ENCODE measurements around the gene MAP2K5.

The MAP2K5 gene

DNA sequence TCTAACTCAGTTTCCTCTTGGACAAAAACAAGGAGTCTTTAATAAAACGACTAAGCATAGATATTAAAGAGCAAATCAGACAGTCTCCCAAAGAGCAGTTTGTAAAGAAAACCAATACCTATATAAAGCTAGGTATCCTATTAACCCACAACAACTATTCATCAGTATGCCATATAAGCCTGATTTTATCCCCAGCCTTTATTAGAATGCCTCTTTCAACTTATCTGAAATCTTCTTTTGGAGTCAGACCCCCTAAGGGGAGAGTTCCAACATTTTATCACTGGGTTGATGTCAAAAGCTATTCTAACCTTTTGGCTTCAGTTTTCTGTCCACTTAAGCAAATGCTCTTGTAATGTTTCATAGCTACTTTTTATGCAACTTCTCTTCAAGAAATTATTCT is 17.8 kb downstream of the MAP2K5 start:
- DNase-seq: no peak

DNA sequence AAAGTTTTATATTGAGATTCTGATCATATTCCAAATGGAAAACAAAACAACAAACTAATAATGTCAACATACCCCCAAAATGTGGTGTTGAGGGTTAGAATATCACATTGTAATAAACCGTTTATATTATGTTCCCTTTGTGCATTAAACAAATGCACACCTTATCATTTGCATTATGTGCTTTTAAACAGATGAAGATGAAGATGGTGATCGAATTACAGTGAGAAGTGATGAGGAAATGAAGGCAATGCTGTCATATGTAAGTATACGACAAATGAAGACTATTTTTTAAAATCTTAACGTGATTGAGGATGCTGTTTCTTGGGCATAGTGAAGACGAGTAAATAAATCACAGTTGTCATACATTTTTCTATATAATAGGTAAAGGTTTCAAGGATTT is 20.6 kb downstream of the MAP2K5 start:
- DNase-seq: no peak

DNA sequence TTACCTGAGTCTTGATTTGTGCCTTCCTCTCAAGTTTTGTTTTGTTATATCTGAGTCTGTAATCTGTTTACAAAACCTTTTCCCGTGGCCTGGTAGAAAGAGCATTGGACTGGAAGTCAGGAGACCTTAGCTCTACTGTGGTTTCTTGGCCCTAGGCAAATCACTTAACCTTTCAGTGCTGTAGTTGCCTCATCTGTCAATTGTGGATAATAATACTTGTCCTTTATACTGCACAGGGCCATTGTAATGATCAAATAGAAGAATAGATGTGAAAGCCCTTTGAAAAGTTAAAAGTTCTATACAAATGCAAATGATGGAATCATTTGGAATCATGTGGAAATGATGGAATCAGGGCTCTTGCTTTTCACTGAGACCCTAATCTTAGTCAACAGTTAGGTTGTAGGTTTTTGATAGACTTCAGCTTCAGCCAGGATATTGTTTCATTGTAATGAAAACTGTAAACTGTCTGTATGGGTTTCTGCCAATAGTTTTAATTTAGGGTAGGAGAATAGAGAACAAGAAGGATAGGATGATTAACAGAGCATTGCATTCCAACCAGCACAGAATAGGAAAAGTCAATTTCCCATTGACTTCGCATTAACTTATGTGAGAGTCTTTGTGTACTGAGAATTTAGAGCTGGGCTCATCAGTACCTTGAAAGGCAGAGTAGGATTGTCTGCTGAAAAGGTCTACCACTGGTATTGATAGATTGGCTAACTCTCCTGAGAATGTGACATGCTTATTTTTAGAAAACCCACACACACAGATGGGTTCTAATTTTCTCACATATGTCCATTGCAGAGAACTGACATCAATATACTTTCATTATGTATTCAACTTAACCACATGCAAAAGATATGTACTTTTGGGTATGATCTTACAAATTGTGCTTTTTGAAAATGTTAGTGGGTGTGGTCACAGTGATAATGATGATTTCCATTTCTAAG is 21.8 kb downstream of the MAP2K5 start:
- no peak for DNase-seq

DNA sequence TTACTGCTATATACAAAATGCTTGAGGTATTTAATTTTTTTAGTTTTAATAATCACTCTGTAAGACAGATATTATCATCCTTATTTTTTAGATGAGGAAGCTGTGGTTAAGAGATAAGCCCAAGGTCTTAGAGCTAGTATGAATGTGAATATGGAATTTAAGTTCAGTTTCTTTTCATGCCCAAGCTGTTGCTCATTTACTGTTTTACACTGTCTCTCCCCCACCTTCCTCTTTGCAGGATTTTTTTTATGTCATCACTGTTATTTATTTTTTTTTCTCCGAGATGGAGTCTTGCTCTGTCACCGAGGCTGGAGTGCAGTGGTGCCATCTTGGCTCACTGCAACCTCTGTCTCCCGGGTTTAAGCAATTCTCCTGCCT is 22.5 kb downstream of the MAP2K5 start:
- DNase-seq: no peak

DNA sequence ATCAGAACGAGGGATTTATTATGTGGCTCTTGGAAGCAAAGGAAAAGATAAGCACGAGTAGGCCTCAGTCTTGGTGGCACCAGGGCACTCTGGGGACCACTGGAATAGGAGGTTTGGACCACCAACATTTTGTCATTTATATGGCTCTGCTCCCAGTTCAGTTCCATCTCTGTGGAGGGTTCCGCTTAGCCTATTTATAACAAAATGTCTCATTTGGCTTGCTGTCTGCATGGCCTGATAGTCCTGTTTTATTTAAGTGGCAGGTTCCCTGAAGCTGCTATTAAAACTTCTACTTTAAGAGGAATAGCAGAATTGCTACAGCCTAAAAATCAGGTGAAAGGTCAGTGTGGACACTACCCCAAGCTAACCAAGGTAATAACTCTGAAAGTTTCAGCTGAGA is 27.2 kb downstream of the MAP2K5 start:
- no peak for DNase-seq

DNA sequence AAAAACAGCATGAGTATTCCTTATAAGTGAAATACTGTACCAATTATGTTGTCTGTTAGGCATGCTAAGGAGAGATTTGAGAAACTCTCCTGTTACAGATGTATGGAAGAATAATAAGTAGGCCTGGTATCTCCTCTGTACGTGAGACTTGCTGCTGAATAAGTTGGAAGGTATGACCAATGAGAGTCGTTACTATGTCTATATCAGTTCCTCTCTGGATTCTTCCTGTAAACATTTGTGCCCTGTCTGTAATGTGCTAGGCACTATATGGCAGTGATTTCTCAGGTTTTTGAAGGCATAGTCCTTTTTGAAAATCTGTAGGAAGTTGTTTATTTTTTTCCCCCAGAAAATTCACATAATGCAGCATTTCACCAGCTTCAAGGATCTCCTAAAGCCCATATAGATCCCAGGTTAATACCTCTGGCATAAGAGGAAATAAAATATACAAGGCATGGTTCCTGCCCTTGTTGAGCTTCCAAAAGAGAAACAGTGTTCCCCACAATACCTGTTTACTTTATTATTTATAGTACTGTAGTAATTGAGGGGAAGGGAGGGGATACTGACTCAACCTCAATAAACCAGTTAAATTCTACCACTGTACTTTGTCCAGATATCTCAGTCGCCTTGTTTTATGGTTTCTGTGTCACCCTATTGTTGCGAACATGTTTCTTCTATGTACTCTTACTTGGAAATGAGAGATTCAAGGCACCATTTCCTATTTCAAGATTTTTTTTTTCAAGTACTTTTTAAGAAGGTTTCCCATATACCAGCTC is 28.6 kb downstream of the MAP2K5 start:
- no peak for DNase-seq

DNA sequence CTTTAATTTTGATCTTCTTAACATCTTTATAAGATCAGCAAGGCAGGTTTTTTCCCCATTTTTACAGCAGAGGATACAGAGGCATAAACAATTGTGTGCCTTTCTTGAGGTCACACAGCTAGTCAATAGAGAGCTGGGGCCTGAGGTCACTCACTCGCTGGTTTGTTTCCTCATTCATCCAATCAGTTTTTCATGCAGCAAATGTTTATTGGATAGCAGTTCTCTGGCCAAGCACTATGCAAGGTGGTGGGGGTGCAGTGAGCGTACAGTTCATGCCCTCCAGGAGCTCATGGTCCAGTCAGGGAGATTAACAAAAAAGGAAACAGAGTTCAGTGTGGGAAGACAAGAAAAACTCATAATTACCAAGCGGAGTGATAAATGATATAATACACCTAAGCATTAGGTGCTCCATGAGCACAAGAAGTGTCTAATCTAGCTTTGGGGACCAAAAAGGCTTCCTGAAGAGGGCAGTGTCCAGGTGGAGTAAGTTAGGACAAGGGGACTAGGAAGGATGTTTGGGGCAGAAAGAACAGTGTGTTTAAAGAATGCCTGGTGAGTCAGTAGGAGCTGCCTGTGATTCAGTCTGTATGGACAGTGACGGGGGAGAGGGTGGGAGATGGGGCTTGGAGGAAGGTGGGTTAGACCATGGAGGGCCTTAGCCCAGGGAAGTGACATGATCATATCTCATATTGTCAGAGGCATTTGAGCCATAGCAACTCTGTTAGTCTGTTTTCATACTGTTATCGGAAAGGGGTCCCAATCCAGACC is 29.3 kb downstream of the MAP2K5 start:
- DNase-seq: no peak

DNA sequence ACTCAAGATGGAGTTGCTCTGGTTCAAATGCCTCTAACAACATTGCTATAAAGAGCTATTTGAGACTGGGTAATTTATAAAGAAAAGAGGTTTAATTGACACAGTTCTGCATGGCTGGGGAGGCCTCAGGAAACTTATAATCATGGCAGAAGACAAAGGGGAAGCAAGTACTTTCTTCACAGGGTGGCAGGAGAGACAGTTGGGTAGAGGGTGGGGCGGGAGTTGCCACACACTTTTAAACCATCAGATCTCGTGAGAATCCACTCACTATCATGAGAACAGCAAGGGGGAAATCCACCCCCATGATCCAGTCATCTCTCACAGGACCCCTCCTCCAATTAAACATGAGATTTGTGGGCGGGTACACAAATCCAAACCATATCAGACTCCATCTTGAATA is 30.7 kb downstream of the MAP2K5 start:
- peak; percentile 32 to 42 for DNase-seq

DNA sequence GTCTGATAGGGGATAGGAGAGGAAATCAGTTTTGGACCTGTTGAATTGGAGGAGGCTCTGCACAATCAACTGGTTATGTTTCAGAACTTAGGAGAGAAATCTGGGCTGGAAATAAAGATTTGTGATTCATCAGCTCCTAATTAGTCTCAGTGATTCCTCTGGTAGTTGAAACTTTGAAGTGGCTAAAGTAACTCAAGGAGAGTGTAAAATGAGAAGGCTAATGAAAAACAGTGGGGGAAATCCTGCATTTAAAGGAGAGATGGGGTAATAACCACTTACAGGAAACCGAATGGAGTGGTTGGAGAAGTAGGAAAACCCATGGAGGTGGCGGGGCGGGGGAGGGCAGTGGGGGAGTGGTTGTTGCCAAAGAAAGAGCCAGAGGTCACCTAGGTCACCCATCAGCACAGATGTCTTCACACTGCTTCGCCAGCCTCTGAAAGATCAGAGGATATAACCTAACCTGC is 32.6 kb downstream of the MAP2K5 start:
- no peak for DNase-seq

DNA sequence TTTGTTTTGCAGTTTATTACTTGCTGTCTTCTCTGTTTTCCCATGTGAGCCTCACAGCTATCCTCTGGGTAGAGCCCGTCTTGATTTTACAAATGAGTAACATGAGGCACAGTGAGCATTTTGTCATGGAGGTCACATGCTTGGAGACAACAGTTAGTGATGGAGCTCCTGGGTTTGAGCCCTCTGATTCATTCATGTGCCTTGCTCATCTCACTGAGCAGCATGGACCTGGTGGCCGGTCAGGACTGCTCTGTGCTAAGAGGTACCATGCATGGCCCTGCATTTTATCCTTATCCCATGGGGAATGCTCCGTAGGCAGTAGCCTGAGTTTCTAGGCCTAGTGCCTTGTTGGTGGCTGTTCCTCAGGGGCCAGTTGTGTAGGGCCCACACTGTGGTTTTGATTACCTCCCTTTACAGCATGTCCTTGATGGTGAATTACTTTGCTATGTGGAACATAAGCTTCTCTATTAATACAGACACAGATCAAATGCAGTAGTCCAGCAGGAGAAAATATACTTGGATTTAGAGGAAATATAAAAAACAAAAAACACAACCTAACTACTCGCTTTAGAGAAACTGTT is 35.6 kb downstream of the MAP2K5 start:
- no peak for DNase-seq

DNA sequence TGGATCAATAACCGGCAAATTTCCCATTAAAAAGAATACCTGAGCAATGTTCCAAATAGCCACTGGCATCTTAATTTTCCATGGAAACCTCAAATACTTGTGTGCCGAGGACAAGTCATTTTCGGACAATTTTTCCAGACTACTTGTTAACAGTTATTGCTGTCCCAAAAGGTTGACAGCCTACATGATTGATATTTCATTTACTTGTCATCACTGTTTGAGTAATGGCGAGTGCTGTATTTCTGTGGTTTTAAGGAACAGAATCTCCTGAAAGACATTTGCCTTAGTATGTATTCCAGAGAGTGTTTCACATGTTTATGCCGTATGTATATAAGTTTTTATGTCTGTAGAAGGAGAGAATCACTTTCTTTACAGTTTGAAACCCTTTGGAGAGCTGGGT is 36.7 kb downstream of the MAP2K5 start:
- no peak for DNase-seq

DNA sequence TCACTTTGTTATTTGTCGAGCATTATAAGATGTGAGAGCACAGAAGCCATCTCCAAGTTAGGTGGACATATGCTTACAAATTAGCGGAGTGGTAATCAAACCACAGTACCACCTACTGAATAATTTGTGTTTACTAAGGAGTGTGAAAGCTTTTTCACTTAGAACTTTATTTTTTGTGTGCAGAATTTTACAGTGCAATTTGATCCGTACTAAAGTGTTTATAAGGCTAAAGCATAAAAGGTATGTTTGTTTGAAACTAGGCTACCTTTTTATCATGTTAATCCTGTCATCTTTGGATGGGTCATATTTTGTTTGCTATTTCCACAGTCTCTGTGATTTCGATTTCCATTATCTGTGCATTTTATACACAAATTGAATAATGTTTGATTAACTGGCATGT is 37.5 kb downstream of the MAP2K5 start:
- no peak for DNase-seq

DNA sequence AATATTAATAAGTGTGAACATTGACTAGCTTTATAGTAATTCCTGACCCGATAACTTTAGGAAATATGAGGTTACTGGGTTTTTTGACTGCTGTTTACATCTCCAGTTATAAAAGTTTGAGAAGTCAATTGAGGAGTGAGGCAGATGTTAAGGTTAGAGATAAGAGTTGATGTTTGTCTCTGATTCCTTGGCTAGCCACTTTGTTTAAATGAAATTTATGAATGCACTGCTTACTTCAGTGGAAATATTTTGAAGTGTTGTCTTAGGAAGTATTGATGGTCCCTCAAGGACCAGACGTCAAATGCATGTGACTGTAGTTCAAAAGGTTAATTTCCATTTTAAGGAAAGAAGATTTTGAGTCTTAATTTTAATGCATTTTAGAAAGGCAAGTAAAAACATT is 41.7 kb downstream of the MAP2K5 start:
- DNase-seq: no peak

DNA sequence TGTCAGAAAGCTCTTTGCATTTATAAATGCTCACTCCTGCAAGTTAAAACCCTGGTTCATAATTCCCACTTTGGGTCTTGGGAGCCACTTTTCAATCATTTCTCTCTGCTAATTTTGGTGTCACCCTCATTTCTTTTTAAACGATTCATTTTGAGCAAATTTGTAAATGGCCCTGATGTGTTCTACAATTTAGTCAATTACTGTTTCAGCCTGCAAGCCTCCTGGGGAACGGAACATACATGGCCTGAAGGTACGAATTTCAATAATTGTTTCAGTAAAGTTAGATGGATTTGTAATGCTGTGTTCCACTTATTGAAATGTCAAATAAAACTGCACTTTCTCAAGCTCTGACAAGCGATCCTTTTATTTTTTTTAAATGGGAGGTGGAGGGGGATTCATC is 43.2 kb downstream of the MAP2K5 start:
- DNase-seq: no peak

DNA sequence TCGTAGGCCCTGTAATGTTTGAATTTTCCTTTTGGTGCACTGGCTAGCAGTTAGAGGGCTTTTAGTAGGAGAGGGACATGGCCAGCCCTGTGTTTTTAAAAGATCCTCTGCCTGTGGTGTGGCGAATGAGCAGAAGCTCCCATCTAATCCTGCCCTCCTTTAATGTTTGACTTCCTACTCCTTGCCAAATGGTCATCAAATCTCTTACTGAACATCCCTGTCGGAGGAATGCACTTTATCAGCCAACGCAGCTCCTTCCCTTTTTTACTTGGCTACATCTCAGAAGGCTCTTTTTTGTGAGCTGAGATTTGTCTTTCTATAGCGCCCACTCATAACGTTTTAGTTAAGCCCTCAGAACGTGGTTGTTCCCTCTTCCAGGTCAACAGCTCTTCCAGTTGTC is 44.8 kb downstream of the MAP2K5 start:
- DNase-seq: no peak

DNA sequence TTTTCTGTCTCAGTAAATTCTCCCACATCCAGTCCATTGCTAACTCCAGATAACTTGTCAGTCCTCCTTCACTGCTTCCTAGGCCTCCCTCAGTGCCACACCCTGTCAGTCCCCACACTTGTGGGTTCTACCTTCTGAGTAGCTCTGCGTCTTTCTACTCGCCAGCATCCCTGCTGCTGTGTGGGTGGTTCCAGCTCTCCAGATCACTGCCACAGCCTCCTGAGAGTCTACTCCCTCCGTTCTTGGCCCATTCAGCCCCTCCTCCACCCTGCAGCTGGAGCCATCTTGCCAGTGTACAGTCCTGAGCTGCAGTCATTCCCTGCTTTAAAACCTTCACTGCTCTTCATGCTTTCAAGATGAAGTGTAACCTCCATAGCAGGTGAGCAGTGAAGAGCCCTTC is 45.3 kb downstream of the MAP2K5 start:
- DNase-seq: no peak

DNA sequence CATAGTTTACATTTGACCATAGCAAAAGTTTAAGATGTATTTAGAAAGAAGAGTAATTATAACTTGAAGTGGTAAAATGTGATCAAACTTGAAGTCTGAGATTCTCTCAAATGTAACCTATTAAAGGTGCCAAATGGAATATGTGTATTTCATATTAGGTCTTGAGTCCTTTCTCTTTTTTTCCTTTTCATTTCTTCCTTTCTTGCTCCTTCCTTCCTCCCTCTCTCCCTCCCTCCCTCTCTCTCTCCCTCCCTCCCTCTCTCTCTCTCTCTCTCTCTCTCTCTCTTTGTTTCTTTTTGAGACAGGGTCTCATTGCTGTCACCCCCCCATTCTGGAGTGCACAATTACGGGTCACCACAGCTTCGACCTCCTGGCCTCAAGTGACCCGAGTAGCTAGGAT is 47.7 kb downstream of the MAP2K5 start:
- DNase-seq: no peak

DNA sequence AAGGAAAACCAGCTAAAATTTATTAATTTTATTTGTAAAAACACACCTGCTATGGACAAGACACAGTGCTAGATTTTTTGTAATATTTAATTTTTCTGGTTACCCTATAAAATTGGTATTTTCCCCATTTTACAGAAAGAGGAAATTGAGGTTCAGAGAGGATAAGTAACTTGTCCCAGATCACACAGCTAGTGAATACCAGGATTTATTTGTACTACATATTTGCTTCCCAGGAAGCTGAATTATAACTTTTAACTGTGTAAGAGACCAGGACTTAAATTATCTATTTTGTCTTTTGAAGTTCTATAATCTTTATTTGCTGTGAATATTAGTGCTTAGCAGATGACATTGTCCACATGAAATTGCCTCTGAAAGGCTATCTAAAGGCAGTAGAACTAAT is 49.7 kb downstream of the MAP2K5 start:
- no peak for DNase-seq

DNA sequence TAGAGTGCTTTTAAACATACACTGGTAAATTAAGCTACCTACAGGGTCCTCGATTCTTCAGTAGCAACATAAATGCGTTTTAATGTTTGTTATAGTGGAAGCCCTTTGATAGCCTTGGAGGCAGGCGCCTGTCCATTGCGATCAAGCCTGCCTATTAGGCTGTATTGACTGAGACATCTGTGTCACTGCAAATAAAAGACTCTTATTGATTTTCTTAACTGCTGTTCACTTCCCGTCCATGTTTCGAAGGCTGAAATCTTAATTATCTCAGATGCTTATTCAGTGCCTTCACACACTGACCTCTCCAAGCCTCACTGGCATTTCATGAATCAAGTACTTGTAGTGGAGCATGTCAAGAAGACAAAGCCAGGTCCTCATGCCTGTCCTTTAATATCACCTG is 51.1 kb downstream of the MAP2K5 start:
- DNase-seq: no peak

DNA sequence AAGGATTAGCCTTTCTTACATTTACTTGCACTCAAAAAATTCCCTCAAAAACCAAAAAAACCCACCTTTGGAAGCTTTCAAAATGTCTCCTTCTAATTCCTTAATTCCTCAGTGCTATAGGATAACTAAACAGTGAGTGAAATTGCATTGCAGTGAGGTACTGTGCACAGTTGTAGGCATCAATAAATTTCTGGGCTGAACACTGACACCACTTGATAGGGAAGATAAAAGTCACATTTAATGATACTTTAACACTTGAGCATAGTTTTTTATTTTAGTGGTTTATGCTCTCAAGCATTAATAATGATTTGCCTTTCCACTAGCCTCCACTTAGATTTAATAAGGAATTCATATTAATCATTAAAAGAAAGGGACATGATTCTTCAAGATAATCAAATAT is 52.3 kb downstream of the MAP2K5 start:
- DNase-seq: no peak

DNA sequence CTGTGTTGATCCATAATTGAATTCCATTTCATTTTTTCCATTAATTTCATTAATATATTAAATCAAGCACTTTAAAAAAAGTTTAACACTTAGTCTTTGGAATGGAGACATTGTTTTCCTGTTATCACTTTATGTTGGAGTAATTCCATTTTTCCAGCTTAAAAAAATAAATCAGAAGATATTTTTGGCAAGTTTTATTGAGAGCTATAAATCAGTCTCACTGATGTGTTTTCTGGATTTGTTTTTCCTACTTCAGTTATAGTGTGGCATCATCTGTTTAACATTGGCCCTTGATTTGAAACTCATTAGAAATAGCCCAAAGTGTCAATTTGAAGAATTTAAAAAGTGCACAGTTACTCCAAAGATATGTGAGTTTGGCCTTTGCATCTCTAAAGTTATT is 53.1 kb downstream of the MAP2K5 start:
- DNase-seq: no peak

DNA sequence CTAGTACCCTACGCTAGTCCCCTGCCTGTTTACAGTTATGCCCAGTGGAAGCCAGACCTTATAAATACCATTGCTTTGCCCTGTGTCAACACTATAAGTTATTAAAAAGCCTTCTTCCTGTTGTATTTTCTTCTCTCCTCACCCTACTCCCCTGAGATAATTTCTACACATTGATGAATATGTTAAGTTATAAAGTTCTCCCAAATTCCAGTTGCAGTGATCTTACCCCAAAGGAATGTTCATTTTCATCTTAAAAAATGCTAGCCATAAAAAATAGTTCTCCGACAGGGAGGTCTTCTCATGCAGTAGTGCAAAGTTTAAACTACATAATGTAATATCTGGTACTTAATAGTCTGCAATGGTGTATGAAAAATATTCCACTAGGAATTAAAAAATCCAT is 58.6 kb downstream of the MAP2K5 start:
- no peak for DNase-seq

DNA sequence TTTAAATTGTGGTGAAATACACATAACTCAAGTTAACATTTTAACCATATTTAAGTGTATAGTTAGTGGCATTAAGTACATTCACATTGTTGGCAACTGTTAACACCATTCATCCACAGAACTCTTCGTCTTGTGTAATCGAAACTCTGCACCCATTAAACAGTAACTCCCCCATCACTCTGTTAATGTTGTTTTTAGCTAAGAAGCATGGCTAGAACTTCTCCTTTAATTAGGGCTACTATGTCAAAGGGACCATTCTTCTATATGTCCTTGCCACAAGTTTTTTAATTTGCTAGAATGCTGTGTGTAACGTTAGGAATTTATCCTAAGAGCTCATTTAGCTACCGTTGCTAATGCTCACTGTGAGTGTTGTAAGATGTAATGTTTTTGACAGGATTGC is 60.6 kb downstream of the MAP2K5 start:
- no peak for DNase-seq

All from inflammatory macrophage (primary cell).